ENCODE data around the gene TMPRSS15.
A peak's percentile ranks its signal among the peaks of the same experiment; 100 is the strongest.
"Not testable (repeated sequence)": the region's sequence is repeated elsewhere in the genome, so short reads cannot be mapped to it uniquely, and the experiment has no call there.

The TMPRSS15 gene

GRCh38 chr21:18403735-18404450 is at the start of gene TMPRSS15:
Gene TMPRSS15, minus strand, starts transcription at chr21:18403785. Its CDS starts 163 bp downstream, at chr21:18403622.
- DNase-seq (ENCODE audit: low spot score) = no peak

GRCh38 chr21:18451670-18452069 is 48.1 kb upstream of the TMPRSS15 start:
- DNase-seq (ENCODE audit: low spot score) = no peak

- no peak for DNase-seq (ENCODE audit: low spot score)
These were observed 46.3 kb upstream of the TMPRSS15 start for GRCh38 chr21:18449605-18450550.

- no peak for DNase-seq (ENCODE audit: low spot score)
These were observed 40.1 kb upstream of the TMPRSS15 start for GRCh38 chr21:18443701-18444100.

- no peak for DNase-seq (ENCODE audit: low spot score)
These were observed 39.5 kb upstream of the TMPRSS15 start for GRCh38 chr21:18443085-18443484.

- no peak for DNase-seq (ENCODE audit: low spot score)
These were observed 26.8 kb upstream of the TMPRSS15 start for GRCh38 chr21:18430341-18430740.

- DNase-seq (ENCODE audit: low spot score) = no peak
These were observed 20.7 kb upstream of the TMPRSS15 start for GRCh38 chr21:18424276-18424675.

- DNase-seq (ENCODE audit: low spot score) = no peak
These were observed 13.7 kb upstream of the TMPRSS15 start for GRCh38 chr21:18417141-18417790.

- no peak for DNase-seq (ENCODE audit: low spot score)
These were observed 8.0 kb upstream of the TMPRSS15 start for GRCh38 chr21:18411565-18411964.

- no peak for DNase-seq (ENCODE audit: low spot score)
These were observed 6.0 kb upstream of the TMPRSS15 start for GRCh38 chr21:18409579-18409978.

GRCh38 chr21:18398843-18399242 is 4.7 kb downstream of the TMPRSS15 start:
- no peak for DNase-seq (ENCODE audit: low spot score)

GRCh38 chr21:18387994-18388393 is 15.6 kb downstream of the TMPRSS15 start:
- DNase-seq (ENCODE audit: low spot score) = no peak

GRCh38 chr21:18384771-18385170 is 18.8 kb downstream of the TMPRSS15 start:
- DNase-seq (ENCODE audit: low spot score) = peak; percentile 37

GRCh38 chr21:18382934-18383619 is 20.5 kb downstream of the TMPRSS15 start:
- DNase-seq (ENCODE audit: low spot score) = not testable (repeated sequence)

GRCh38 chr21:18382141-18382540 is 21.4 kb downstream of the TMPRSS15 start:
- no peak for DNase-seq (ENCODE audit: low spot score)

GRCh38 chr21:18373606-18374005 is 30.0 kb downstream of the TMPRSS15 start:
- DNase-seq (ENCODE audit: low spot score) = no peak

- DNase-seq (ENCODE audit: low spot score) = no peak
These were observed 33.3 kb downstream of the TMPRSS15 start for GRCh38 chr21:18370301-18370700.

- peak; percentile 44 for DNase-seq (ENCODE audit: low spot score)
These were observed 34.5 kb downstream of the TMPRSS15 start for GRCh38 chr21:18369115-18369514.

- DNase-seq (ENCODE audit: low spot score) = no peak
These were observed 35.4 kb downstream of the TMPRSS15 start for GRCh38 chr21:18368205-18368604.

GRCh38 chr21:18356801-18357200 is 46.8 kb downstream of the TMPRSS15 start:
- no peak for DNase-seq (ENCODE audit: low spot score)

GRCh38 chr21:18354947-18355346 is 48.6 kb downstream of the TMPRSS15 start:
- no peak for DNase-seq (ENCODE audit: low spot score)

- DNase-seq (ENCODE audit: low spot score) = no peak
These were observed 53.4 kb downstream of the TMPRSS15 start for GRCh38 chr21:18350216-18350615.

Measured in D341Med (cell line).